ENCODE results near the gene CLDN5.

Gene CLDN5

DNA sequence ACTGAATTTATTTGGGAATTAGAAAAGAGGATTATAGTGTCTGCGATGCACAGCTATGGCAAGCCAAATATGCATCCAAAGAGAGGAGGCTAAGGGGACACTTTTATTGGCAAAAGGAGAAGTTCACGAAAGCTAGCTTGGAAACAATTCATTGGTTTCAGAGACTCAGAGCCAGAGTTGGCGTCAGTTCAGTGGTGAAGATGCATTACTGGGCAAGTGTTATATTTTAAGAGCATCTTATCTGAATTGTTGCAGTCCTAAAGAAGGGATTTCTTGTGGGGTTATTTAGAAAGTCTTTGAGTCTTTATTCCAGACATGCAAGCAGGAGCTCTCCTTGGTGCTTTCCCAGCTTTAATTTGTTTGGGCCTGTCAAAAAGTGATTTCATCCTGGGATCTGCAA is 15.0 kb downstream of the CLDN5 start:
- H3K9me3 ChIP-seq (replicated peaks; ENCODE audit: insufficient read depth, low read length): no peaks in the 10 kb centered on the region

DNA sequence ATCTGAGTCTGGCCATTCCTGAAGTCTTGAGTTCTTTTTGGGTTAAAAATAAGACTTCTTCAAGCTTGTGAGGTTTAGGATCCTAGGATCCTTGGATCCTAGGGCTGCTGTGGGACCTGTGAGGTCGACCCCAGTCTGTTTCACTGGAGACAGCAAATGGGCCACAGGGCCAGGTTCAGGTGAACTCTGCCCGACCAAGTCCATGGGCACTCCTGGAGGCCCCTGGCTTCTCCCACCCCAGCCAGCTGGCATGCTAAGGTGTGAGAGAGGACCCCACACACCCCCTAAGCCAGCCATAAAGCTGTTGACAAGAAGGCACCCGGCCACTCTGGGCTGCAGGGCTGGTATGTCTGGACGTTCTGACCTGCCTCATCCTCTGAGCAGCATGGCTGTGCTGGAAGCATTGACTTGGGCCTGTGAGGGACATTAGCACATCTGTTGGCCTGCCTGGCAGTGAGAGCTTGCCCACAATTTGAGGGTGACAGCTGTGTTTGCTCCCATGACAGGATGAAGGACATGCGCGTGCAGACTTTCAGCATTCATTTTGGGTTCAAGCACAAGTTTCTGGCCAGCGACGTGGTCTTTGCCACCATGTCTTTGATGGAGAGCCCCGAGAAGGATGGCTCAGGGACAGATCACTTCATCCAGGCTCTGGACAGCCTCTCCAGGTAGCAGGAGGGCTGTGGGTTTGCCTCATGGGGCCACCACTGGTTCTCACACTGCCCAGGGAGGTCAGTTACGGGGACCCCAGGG is 16.0 kb downstream of the CLDN5 start:
- H3K36me3 ChIP-seq (replicated peaks; ENCODE audit: insufficient read depth, low read length): no peaks in the 10 kb centered on the region
- H3K9ac ChIP-seq (ENCODE audit: low read length): no peak overlapping the region
- H3K27ac ChIP-seq (ENCODE audit: low read length): no peak overlapping the region
- TF ChIP-seq, protein P1, sequence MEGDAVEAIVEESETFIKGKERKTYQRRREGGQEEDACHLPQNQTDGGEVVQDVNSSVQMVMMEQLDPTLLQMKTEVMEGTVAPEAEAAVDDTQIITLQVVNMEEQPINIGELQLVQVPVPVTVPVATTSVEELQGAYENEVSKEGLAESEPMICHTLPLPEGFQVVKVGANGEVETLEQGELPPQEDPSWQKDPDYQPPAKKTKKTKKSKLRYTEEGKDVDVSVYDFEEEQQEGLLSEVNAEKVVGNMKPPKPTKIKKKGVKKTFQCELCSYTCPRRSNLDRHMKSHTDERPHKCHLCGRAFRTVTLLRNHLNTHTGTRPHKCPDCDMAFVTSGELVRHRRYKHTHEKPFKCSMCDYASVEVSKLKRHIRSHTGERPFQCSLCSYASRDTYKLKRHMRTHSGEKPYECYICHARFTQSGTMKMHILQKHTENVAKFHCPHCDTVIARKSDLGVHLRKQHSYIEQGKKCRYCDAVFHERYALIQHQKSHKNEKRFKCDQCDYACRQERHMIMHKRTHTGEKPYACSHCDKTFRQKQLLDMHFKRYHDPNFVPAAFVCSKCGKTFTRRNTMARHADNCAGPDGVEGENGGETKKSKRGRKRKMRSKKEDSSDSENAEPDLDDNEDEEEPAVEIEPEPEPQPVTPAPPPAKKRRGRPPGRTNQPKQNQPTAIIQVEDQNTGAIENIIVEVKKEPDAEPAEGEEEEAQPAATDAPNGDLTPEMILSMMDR (IDR thresholded peaks at IDR 0.05; ENCODE audit: low read length): no peak
- TF ChIP-seq EZH2phosphoT487 (IDR thresholded peaks at IDR 0.05; ENCODE audit: low read length) (no peak), EZH2 (optimal IDR thresholded peaks at IDR 0.05; ENCODE audit: low read depth, low read length) (no peak)
- no peaks in the 10 kb centered on the region for H3K9me2 ChIP-seq (replicated peaks; ENCODE audit: insufficient read depth, low read length)
- H3K9me3 ChIP-seq (replicated peaks; ENCODE audit: insufficient read depth, low read length): no peaks in the 10 kb centered on the region
- H3K79me2 ChIP-seq (ENCODE audit: low read length): no peaks in the 10 kb centered on the region
- no peak overlapping the region for H2AFZ ChIP-seq (ENCODE audit: low read length)
- DNase-seq: no peak
- no peak overlapping the region for H3K4me3 ChIP-seq (ENCODE audit: low read length)
- H4K20me1 ChIP-seq (ENCODE audit: insufficient read depth, low read length): no peaks in the 10 kb centered on the region
- H3K4me2 ChIP-seq (ENCODE audit: low read depth, low read length): no peak overlapping the region
- H3F3A ChIP-seq (ENCODE audit: insufficient read depth, low read length): no peaks in the 10 kb centered on the region
- no peaks in the 10 kb centered on the region for H3K27me3 ChIP-seq (replicated peaks; ENCODE audit: insufficient read depth, low read length)
- H3K4me1 ChIP-seq (ENCODE audit: low read length): no peaks in the 10 kb centered on the region

More for the DNA sequence above, 15.0 kb downstream of the CLDN5 start:
- no peaks in the 10 kb centered on the region for H4K20me1 ChIP-seq (ENCODE audit: insufficient read depth, low read length)
- no peak overlapping the region for H2AFZ ChIP-seq (ENCODE audit: low read length)
- H3K9me2 ChIP-seq (replicated peaks; ENCODE audit: insufficient read depth, low read length): no peaks in the 10 kb centered on the region
- H3K27ac ChIP-seq (ENCODE audit: low read length): no peak overlapping the region
- no peak overlapping the region for H3K4me3 ChIP-seq (ENCODE audit: low read length)
- TF ChIP-seq EZH2 (optimal IDR thresholded peaks at IDR 0.05; ENCODE audit: low read depth, low read length): no peak
- TF ChIP-seq EZH2phosphoT487 (IDR thresholded peaks at IDR 0.05; ENCODE audit: low read length): no peak
- TF ChIP-seq, protein P1 (IDR thresholded peaks at IDR 0.05; ENCODE audit: low read length): no peak
- H3F3A ChIP-seq (ENCODE audit: insufficient read depth, low read length): no peaks in the 10 kb centered on the region
- H3K9ac ChIP-seq (ENCODE audit: low read length): no peak overlapping the region
- no peaks in the 10 kb centered on the region for H3K4me1 ChIP-seq (ENCODE audit: low read length)
- no peaks in the 10 kb centered on the region for H3K27me3 ChIP-seq (replicated peaks; ENCODE audit: insufficient read depth, low read length)
- no peak for DNase-seq
- H3K36me3 ChIP-seq (replicated peaks; ENCODE audit: insufficient read depth, low read length): no peaks in the 10 kb centered on the region
- no peaks in the 10 kb centered on the region for H3K79me2 ChIP-seq (ENCODE audit: low read length)
- H3K4me2 ChIP-seq (ENCODE audit: low read depth, low read length): no peak overlapping the region

DNA sequence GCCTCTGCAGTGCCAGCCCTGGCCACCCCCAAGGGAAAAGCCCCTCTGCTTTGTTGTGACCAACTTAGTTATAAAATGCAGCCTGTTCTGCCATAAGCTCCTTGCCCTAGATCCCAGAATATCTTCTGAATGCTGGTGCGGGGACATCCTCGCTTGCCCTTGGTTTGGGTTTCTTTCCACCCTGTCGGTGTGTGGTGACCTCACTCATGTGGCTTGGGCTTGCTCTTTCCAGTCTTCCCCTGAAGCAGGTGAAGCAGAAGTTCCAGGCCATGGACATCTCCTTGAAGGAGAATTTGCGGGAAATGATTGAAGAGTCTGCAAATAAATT is 16.7 kb downstream of the CLDN5 start:
- Histone ChIP-seq H3K9me3 (replicated peaks; ENCODE audit: insufficient read depth, low read length) (no peaks in the 10 kb centered on the region), H4K20me1 (ENCODE audit: insufficient read depth, low read length) (no peaks in the 10 kb centered on the region), H3K79me2 (ENCODE audit: low read length) (no peaks in the 10 kb centered on the region), H2AFZ (ENCODE audit: low read length) (no peak overlapping the region), H3K9me2 (replicated peaks; ENCODE audit: insufficient read depth, low read length) (no peaks in the 10 kb centered on the region), H3K9ac (ENCODE audit: low read length) (no peak overlapping the region), H3K4me3 (ENCODE audit: low read length) (no peak overlapping the region), H3K36me3 (replicated peaks; ENCODE audit: insufficient read depth, low read length) (no peaks in the 10 kb centered on the region), H3K4me1 (ENCODE audit: low read length) (no peaks in the 10 kb centered on the region), H3K4me2 (ENCODE audit: low read depth, low read length) (no peak overlapping the region), H3F3A (ENCODE audit: insufficient read depth, low read length) (no peaks in the 10 kb centered on the region), H3K27me3 (replicated peaks; ENCODE audit: insufficient read depth, low read length) (no peaks in the 10 kb centered on the region), H3K27ac (ENCODE audit: low read length) (no peak overlapping the region)
- TF ChIP-seq EZH2phosphoT487 (IDR thresholded peaks at IDR 0.05; ENCODE audit: low read length): no peak
- TF ChIP-seq EZH2 (optimal IDR thresholded peaks at IDR 0.05; ENCODE audit: low read depth, low read length): no peak
- TF ChIP-seq, protein P1 (IDR thresholded peaks at IDR 0.05; ENCODE audit: low read length): no peak
- no peak for DNase-seq
